Left ventricle myocardium inferior (tissue), 1 donor: ENCODE results near the gene THSD4. TPM values are rescaled to one million over a fixed set of nuclear protein-coding genes. Genes with fewer than 3 reads are reported as not detected.

Experiments used
- DNase-seq: peaks from one replicate; pipeline ENCODE4 v3.0.0-alpha.2; 2020
- H3K27ac ChIP-seq: fragments of 200-600 bp; replicated peaks from 2 replicates; pipeline ENCODE4 v1.8.0; 2021
- H3K27me3 ChIP-seq: fragments of 200-600 bp; 2 replicates; pipeline ENCODE4 v1.8.0; 2021; ENCODE audit warnings: low read depth
- H3K36me3 ChIP-seq: fragments of 200-600 bp; 2 replicates; pipeline ENCODE4 v1.8.0; 2021
- H3K4me1 ChIP-seq: fragments of 200-600 bp; 2 replicates; pipeline ENCODE4 v1.8.0; 2021
- H3K4me3 ChIP-seq: fragments of 200-600 bp; 2 replicates; pipeline ENCODE4 v1.8.0; 2021; ENCODE audit warnings: mild to moderate bottlenecking, moderate library complexity
- H3K9me3 ChIP-seq: fragments of 200-600 bp; replicated peaks from 2 replicates; pipeline ENCODE4 v1.8.0; 2021
- CTCF ChIP-seq: fragments of 200-600 bp; IDR thresholded peaks from 2 replicates; pipeline ENCODE4 v1.8.0; 2021; ENCODE audit warnings: antibody characterized with exemption, mild to moderate bottlenecking, borderline replicate concordance
- intact Hi-C: fragments of 100-400 bp; cut with micrococcal nuclease; formaldehyde crosslinking; loops from one replicate; pipeline ENCODE4 v1.11.0; 2022
- total RNA-seq: library from RNA; stranded (reverse); fragmentation: NEBNext Ultra II Directional; extraction: Animal tissue kit (Norgen Biotek cat#: 25700); gene quantifications from one replicate; pipeline ENCODE4 v1.2.1, GENCODE V29; 2021
- donor health status: DM: no; HTN: yes; CAD: no; lungs with severe emphysema.

The THSD4 gene
- total RNA-seq, 1 donor from 2014 or later, result 95.8 TPM

- intact Hi-C loops, result no loop called here
- TF ChIP-seq CTCF, result no peak
- Histone ChIP-seq H3K27ac (peak overlapping the region; percentile 21), H3K9me3 (peaks cover 15% of the 10 kb centered on the region), H3K36me3 (no peaks in the 10 kb centered on the region), H3K27me3 (no peaks in the 10 kb centered on the region), H3K4me1 (peaks cover 38% of the 10 kb centered on the region), H3K4me3 (no peak overlapping the region)
- DNase-seq, result no peak
Observed at GRCh38 chr15:71078506-71079207, 36.6 kb upstream of the THSD4 start.

- peak; percentile 29 for DNase-seq
- Histone ChIP-seq H3K4me3 (no peak overlapping the region), H3K4me1 (peaks cover 42% of the 10 kb centered on the region), H3K27me3 (no peaks in the 10 kb centered on the region), H3K27ac (peak overlapping the region; percentile 21), H3K36me3 (no peaks in the 10 kb centered on the region), H3K9me3 (peaks cover 10% of the 10 kb centered on the region)
- TF ChIP-seq CTCF, result no peak
- intact Hi-C loops, result no loop called here
Observed at GRCh38 chr15:71079208-71080044, 35.8 kb upstream of the THSD4 start.

GRCh38 chr15:71080166-71080565 lies 35.1 kb upstream of the THSD4 start:
- Histone ChIP-seq H3K36me3 (no peaks in the 10 kb centered on the region), H3K9me3 (peaks cover 5% of the 10 kb centered on the region), H3K27me3 (no peaks in the 10 kb centered on the region), H3K27ac (no peak overlapping the region), H3K4me3 (no peak overlapping the region), H3K4me1 (peaks cover 42% of the 10 kb centered on the region)
- no peak for TF ChIP-seq CTCF
- intact Hi-C loops, result no loop called here
- no peak for DNase-seq

GRCh38 chr15:71080705-71081104 lies 34.6 kb upstream of the THSD4 start:
- Histone ChIP-seq H3K4me1 (peaks cover 42% of the 10 kb centered on the region), H3K27ac (no peak overlapping the region), H3K9me3 (peaks cover 5% of the 10 kb centered on the region), H3K36me3 (no peaks in the 10 kb centered on the region), H3K4me3 (no peak overlapping the region), H3K27me3 (no peaks in the 10 kb centered on the region)
- DNase-seq, result no peak
- TF ChIP-seq CTCF, result no peak
- intact Hi-C loops, result no loop called here

GRCh38 chr15:71082803-71083202 lies 32.5 kb upstream of the THSD4 start:
- peak; percentile 34 for DNase-seq
- Histone ChIP-seq H3K27me3 (no peaks in the 10 kb centered on the region), H3K9me3 (no peaks in the 10 kb centered on the region), H3K4me3 (no peak overlapping the region), H3K36me3 (no peaks in the 10 kb centered on the region), H3K27ac (peak overlapping the region; percentile 81), H3K4me1 (peaks cover 42% of the 10 kb centered on the region)
- intact Hi-C loops, result no loop called here
- no peak for TF ChIP-seq CTCF
